ENCODE data around the gene REXO1.
"Not testable (repeated sequence)": the region's sequence is repeated elsewhere in the genome, so short reads cannot be mapped to it uniquely, and the experiment has no call there.

Gene REXO1

GRCh38 chr19:1848399-1849131 lies at the start of gene REXO1:
Gene REXO1 (minus strand): TSS chr19:1848483. CDS start chr19:1848358, 125 bp downstream.
- Mint-ChIP-seq H3K27me3 (no peaks in the 10 kb centered on the region), H3K27ac (peak within 1 kb of the TSS; percentile 96), H3K4me1 (peaks cover 68% of the 10 kb centered on the region), H3K36me3 (no peaks in the 10 kb centered on the region), H3K9me3 (no peaks in the 10 kb centered on the region), H3K4me3 (peak within 1 kb of the TSS; percentile 91)

GRCh38 chr19:1896508-1896907 lies 48.2 kb upstream of the REXO1 start:
- H3K9me3 Mint-ChIP-seq = no peaks in the 10 kb centered on the region
- no peak overlapping the region for H3K27ac Mint-ChIP-seq
- no peaks in the 10 kb centered on the region for H3K36me3 Mint-ChIP-seq
- H3K4me1 Mint-ChIP-seq = peaks cover 30% of the 10 kb centered on the region
- H3K27me3 Mint-ChIP-seq = no peaks in the 10 kb centered on the region
- peak overlapping the region; percentile 52 for H3K4me3 Mint-ChIP-seq

- H3K36me3 Mint-ChIP-seq = no peaks in the 10 kb centered on the region
- no peaks in the 10 kb centered on the region for H3K9me3 Mint-ChIP-seq
- peaks cover 34% of the 10 kb centered on the region for H3K4me1 Mint-ChIP-seq
- H3K27me3 Mint-ChIP-seq = no peaks in the 10 kb centered on the region
- peak overlapping the region; percentile 19 for H3K4me3 Mint-ChIP-seq
- H3K27ac Mint-ChIP-seq = peak overlapping the region; percentile 23
Measured at GRCh38 chr19:1893791-1894190, 45.5 kb upstream of the REXO1 start.

GRCh38 chr19:1889907-1890306 lies 41.6 kb upstream of the REXO1 start:
- Mint-ChIP-seq H3K4me3 (no peak overlapping the region), H3K9me3 (no peaks in the 10 kb centered on the region), H3K27me3 (no peaks in the 10 kb centered on the region), H3K36me3 (no peaks in the 10 kb centered on the region), H3K27ac (peak overlapping the region; percentile 46), H3K4me1 (peaks cover 12% of the 10 kb centered on the region)

- H3K27ac Mint-ChIP-seq = no peak overlapping the region
Measured at GRCh38 chr19:1888385-1888784, 40.1 kb upstream of the REXO1 start.

GRCh38 chr19:1886360-1886759 lies 38.1 kb upstream of the REXO1 start:
- H3K9me3 Mint-ChIP-seq, H3K36me3 Mint-ChIP-seq, H3K27ac Mint-ChIP-seq, H3K27me3 Mint-ChIP-seq, H3K4me3 Mint-ChIP-seq: not testable (repeated sequence)
- H3K4me1 Mint-ChIP-seq = peaks cover 32% of the 10 kb centered on the region

More at GRCh38 chr19:1888385-1888784, 40.1 kb upstream of the REXO1 start:
- Mint-ChIP-seq H3K4me1 (peaks cover 18% of the 10 kb centered on the region), H3K36me3 (peaks cover 3% of the 10 kb centered on the region), H3K9me3 (no peaks in the 10 kb centered on the region), H3K4me3 (no peak overlapping the region), H3K27me3 (no peaks in the 10 kb centered on the region)

- not testable (repeated sequence) for H3K9me3 Mint-ChIP-seq, H3K27me3 Mint-ChIP-seq, H3K36me3 Mint-ChIP-seq
- peak within 1 kb of the TSS; percentile 100 for H3K4me3 Mint-ChIP-seq
- H3K27ac Mint-ChIP-seq = peak within 1 kb of the TSS; percentile 99
- H3K4me1 Mint-ChIP-seq = peaks cover 32% of the 10 kb centered on the region
Measured at GRCh38 chr19:1885398-1886119, 37.3 kb upstream of the REXO1 start, which contains the start of gene ABHD17A. Gene ABHD17A (minus strand): TSS chr19:1885496. CDS start chr19:1881566, 3,930 bp downstream.

- H3K27ac Mint-ChIP-seq = peak overlapping the region; percentile 99
- H3K9me3 Mint-ChIP-seq = no peaks in the 10 kb centered on the region
- no peaks in the 10 kb centered on the region for H3K27me3 Mint-ChIP-seq
- peaks cover 3% of the 10 kb centered on the region for H3K36me3 Mint-ChIP-seq
- H3K4me3 Mint-ChIP-seq = peak overlapping the region; percentile 100
- peaks cover 28% of the 10 kb centered on the region for H3K4me1 Mint-ChIP-seq
Measured at GRCh38 chr19:1884719-1885334, 36.5 kb upstream of the REXO1 start.

GRCh38 chr19:1884291-1884718 lies 36.0 kb upstream of the REXO1 start:
- H3K36me3 Mint-ChIP-seq = peaks cover 3% of the 10 kb centered on the region
- peak overlapping the region; percentile 99 for H3K27ac Mint-ChIP-seq
- H3K4me1 Mint-ChIP-seq = peaks cover 28% of the 10 kb centered on the region
- H3K9me3 Mint-ChIP-seq = no peaks in the 10 kb centered on the region
- H3K27me3 Mint-ChIP-seq = no peaks in the 10 kb centered on the region
- peak overlapping the region; percentile 100 for H3K4me3 Mint-ChIP-seq

GRCh38 chr19:1883784-1884183 lies 35.5 kb upstream of the REXO1 start:
- no peaks in the 10 kb centered on the region for H3K27me3 Mint-ChIP-seq
- H3K9me3 Mint-ChIP-seq = no peaks in the 10 kb centered on the region
- peaks cover 28% of the 10 kb centered on the region for H3K4me1 Mint-ChIP-seq
- H3K27ac Mint-ChIP-seq = peak overlapping the region; percentile 99
- peaks cover 3% of the 10 kb centered on the region for H3K36me3 Mint-ChIP-seq
- H3K4me3 Mint-ChIP-seq = peak overlapping the region; percentile 100

- Mint-ChIP-seq H3K9me3 (no peaks in the 10 kb centered on the region), H3K4me1 (peaks cover 28% of the 10 kb centered on the region), H3K27ac (peak overlapping the region; percentile 99), H3K27me3 (no peaks in the 10 kb centered on the region), H3K4me3 (peak overlapping the region; percentile 100), H3K36me3 (peaks cover 3% of the 10 kb centered on the region)
Measured at GRCh38 chr19:1882786-1883692, 34.8 kb upstream of the REXO1 start.

- Mint-ChIP-seq H3K36me3 (peaks cover 3% of the 10 kb centered on the region), H3K4me3 (peak overlapping the region; percentile 100), H3K9me3 (no peaks in the 10 kb centered on the region), H3K27ac (peak overlapping the region; percentile 69), H3K27me3 (no peaks in the 10 kb centered on the region), H3K4me1 (peaks cover 28% of the 10 kb centered on the region)
Measured at GRCh38 chr19:1882089-1882785, 34.0 kb upstream of the REXO1 start.

- H3K27me3 Mint-ChIP-seq, H3K9me3 Mint-ChIP-seq, H3K36me3 Mint-ChIP-seq: not testable (repeated sequence)
- peak overlapping the region; percentile 69 for H3K27ac Mint-ChIP-seq
- H3K4me1 Mint-ChIP-seq = peaks cover 28% of the 10 kb centered on the region
- peak overlapping the region; percentile 100 for H3K4me3 Mint-ChIP-seq
Measured at GRCh38 chr19:1881393-1882088, 33.3 kb upstream of the REXO1 start.
